Stimulated activated CD4-positive, alpha-beta T cell treated with anti-CD3 and anti-CD28 coated beads, TNF-alpha, amount 100 ng/mL, for 1 hour (primary cell): Measurements from ENCODE around the gene PRDX2.

Experiments used
- DNase-seq, 3 donors: peaks; one replicate each; pipeline ENCODE4 v3.0.0-alpha.2; 2020; ENCODE audit warnings: low read depth in 3 of 3, low spot score in 1 of 3

Gene PRDX2

DNA sequence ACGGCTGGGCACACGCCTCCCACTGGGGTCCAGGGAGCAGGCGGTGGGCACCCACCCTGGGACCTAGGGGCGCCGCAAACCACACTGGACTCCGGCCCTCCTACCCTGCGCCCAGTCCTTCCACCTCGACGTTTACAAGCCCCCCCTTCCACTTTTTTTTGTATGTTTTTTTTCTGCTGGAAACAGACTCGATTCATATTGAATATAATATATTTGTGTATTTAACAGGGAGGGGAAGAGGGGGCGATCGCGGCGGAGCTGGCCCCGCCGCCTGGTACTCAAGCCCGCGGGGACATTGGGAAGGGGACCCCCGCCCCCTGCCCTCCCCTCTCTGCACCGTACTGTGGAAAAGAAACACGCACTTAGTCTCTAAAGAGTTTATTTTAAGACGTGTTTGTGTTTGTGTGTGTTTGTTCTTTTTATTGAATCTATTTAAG is 8.7 kb downstream of the PRDX2 start:
- DNase-seq, result no peak

DNA sequence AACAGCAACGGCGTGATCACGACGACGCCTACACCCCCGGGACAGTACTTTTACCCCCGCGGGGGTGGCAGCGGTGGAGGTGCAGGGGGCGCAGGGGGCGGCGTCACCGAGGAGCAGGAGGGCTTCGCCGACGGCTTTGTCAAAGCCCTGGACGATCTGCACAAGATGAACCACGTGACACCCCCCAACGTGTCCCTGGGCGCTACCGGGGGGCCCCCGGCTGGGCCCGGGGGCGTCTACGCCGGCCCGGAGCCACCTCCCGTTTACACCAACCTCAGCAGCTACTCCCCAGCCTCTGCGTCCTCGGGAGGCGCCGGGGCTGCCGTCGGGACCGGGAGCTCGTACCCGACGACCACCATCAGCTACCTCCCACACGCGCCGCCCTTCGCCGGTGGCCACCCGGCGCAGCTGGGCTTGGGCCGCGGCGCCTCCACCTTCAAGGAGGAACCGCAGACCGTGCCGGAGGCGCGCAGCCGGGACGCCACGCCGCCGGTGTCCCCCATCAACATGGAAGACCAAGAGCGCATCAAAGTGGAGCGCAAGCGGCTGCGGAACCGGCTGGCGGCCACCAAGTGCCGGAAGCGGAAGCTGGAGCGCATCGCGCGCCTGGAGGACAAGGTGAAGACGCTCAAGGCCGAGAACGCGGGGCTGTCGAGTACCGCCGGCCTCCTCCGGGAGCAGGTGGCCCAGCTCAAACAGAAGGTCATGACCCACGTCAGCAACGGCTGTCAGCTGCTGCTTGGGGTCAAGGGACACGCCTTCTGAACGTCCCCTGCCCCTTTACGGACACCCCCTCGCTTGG is 9.3 kb downstream of the PRDX2 start:
- peak in 2 of 3 donors; percentile 51 to 61 for DNase-seq

DNA sequence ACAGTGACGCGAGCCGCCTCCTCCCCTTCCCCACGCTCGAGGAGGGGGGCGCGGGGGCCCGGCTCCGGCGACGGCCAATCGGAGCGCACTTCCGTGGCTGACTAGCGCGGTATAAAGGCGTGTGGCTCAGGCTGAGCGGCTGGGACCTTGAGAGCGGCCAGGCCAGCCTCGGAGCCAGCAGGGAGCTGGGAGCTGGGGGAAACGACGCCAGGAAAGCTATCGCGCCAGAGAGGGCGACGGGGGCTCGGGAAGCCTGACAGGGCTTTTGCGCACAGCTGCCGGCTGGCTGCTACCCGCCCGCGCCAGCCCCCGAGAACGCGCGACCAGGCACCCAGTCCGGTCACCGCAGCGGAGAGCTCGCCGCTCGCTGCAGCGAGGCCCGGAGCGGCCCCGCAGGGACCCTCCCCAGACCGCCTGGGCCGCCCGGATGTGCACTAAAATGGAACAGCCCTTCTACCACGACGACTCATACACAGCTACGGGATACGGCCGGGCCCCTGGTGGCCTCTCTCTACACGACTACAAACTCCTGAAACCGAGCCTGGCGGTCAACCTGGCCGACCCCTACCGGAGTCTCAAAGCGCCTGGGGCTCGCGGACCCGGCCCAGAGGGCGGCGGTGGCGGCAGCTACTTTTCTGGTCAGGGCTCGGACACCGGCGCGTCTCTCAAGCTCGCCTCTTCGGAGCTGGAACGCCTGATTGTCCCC is 10.1 kb downstream of the PRDX2 start, which contains the start of gene JUNB:
Gene JUNB (plus strand): TSS at position 142 of the 706 bp plus-strand sequence. CDS start 286 bp downstream, at position 428.
- DNase-seq, result peak; percentile 93 to 99 (median 98)

DNA sequence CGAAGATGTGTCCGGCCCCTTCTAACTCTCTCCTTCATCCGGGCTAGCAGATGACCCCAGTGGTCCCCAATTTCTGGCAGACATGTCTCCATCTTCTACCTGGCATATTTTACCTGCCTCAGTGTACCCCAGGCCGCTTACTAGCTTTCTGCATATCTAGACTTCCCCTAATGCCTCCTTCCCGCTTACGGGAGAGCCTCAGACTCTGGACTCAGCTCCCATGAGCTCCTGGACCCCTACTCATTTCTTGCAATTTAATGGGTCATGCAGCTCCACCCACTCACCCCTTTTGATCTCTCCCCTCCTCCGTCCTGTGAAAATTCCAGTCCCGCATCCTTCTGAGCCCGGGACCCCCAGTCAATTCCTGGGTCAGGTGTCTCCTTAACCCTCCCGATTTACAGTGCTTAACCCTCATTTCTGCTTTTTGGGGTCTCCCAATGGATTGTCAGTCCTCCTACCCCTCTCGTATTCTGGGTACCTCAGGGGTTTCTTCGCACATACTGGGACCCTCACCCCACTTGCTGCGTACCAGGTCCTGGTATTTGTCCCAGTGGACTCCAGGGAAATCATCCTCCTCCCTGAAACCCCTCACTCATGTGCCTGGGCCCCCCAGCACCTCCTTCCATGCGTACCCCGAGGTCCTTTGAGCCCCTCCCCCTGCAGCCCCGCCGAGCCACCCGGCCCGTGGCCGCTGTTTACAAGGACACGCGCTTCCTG is 10.8 kb downstream of the PRDX2 start:
- no peak for DNase-seq

DNA sequence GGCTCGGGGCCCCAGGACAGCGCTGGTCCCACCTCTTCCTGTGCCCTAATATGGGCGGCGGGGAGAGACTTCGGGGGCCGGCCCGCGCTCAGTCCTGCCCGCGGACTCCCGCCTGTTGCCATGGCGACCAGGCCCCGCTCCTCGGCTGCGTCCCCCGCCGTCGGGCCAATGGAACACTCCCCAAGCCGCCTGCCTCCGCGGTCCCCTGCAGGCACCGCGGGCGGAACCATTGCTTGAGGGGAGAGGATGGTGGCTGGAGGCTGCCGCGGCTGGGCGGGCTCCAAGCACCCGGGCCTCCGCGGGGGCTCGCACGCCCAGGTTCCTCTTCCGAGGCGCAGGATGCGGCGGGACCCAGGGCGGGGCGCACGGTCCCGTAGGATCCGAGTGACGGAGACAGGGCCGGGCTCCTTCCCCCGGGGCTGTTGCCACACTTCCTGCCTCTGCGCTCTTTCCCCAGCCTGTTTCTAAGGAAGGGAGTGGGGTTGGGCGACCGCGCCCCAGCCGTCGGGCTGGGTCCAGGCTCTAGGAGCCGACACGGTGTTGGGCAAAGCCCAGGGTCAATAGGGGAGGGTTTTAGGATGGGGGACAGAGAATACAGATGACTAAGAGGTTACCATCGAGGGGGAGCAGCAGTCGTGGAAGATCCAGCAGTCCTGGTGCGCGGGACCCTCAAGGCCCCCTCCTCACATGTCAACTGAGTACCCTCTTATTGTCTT is 11.5 kb downstream of the PRDX2 start:
- DNase-seq, result peak; percentile 68 to 87 (median 81)

DNA sequence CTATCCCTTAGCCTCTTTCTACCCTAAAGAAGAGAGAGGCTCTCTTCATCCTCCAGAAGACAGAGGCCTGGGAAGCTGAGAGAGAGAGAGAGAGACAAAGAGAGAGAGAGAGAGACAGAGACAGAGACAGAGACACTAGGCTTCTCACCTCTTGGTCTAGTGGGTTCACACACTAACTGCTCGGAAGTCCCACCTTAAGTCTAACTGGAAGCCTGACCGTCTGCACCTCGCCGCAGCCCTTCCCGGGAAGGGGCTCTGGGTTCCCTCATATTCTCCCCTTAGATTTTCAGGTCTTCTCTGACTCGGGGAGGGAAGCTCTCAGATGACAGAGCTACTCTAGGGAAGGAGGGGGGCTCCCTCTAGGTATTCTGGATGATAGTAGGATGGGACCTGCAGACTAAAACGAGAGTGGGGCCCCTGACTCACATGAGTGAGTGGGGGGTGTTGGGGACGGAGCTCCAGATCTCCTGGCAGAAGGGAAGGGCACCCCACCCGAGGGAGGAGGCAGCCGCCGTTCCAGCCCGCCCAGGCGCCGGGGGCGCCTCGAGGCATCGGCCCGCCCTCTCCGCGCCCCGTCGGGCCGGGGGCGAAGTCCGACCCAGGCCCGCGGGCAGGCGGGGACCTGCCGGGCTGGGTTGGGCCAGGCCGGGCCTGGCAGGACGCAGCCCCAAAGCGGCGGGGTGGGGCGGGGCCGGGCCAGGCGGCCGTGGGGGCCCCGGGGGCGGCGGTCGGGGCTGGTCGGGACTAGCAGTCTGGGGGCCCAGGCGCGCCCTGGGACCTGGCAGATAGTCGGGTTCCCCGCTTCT is 12.3 kb downstream of the PRDX2 start:
- no peak for DNase-seq

DNA sequence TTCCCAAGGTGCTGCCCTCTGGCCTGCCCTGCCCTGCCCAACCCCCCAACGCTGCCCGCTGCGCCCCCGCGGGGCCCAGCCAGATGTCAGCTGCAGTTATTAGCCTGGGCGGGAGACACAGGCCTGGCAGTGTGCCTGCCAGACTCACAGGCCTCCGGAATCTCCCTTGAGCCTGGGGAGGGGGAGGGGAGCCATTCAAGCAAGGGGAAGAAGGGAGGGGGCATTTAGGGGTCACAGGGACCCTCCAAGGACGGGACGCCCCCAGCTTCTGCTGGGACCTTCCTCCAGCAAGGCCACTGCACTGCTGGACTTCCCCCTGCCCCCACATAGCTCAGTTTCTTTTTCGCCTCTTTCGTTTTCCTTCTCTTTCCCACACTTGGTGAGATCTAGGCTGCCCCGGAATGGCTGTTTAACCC is 12.9 kb downstream of the PRDX2 start:
- no peak for DNase-seq

DNA sequence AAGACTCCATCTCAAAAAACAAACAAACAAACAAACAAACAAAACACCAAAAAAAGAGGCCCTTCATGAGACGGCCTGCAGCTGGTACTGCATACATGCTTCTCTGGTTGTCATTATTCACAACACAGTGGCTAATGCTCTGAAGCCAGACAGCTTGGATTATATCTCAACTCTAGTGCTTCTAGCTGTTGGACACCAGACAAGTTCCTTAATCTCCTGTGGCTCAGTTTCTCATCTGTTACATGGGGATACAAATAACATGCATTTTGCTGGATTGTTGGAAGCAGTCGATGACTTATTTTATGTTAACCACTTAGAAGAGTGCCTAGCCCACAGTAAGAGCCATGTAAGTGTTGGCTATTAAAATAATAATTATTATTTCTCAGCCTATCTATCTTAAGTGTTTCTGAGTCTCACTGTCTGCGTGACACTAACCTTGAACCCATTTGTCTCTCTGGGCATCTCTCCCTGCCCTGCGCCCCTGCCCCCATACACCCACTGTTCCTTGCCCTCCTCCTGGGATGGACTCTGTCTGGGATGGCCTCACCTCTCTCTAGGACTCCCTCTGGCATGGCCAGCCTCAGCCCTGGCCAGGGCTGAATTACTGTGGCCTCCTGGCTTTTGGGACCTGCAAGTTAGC is 13.4 kb downstream of the PRDX2 start:
- no peak for DNase-seq

DNA sequence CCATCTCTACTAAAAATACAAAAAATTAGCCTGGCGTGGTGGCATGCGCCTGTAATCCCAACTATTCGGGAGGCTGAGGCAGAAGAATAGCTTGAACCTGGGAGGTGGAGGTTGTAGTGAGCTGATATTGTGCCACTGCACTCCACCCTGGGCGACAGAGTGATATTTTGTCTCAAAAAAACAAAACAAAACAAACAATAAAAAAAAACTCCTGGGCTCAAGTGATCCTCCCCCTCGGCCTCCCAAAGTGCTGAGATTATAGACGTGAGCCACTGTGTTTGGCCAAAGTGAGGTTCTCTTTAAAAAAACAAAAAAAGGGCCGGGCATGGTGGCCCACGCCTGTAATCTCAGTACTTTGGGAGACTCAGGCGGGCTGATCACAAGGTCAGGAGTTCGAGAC is 14.1 kb downstream of the PRDX2 start:
- no peak for DNase-seq

DNA sequence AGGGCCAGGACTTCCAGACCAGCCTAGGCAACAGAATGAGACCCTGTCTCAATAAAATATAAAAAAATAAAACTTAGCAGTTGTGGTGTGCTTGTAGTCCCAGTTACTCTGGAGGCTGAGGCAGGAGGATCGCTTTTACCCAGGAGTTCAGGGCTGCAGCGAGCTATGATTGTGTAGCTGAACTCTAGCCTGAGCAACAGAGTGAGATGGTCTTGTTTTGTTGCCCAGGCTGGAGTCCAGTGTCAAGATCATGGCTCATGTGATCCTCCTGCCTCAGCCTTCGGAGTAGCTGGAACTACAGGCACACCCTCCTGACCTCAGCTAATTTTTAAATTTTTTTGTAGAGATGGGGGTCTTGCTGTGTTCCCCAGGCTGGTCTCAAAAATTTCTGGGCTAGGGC is 14.6 kb downstream of the PRDX2 start:
- no peak for DNase-seq

DNA sequence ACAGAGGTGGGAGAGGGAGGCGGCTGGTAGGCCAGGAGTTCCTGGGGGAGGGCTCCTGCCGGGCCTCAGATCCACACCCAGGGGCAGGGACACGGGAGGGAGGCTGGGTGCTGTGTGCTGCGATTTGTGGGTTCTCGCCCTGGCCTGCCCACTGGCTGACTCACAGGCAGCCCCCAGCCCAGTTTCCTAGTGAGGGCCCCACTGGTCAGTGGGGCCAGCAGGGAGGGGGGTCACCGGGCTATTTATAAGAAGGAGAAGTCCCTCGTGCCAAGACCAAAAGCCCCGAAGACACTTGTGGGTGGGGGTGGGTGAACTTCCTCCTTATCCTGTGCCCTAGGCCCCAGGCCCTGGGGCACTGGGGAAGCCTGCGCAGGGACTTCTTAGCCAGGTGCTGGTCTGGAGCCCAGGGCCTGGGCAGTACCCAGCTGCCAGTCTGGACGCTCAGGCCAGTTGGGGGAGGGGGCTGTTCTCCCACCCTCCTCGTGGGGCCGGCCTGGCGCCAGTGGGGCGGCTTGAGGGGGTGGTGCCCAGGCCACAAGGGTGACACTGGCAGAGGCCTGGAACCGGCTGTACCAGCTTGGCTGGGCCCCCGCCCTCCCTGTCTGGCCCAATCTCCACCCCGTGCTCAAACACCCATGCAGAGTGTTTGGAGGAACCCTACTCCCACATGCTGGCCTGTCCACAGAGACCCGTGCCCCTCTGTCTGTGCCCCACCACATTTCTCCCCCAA is 15.3 kb downstream of the PRDX2 start:
- no peak for DNase-seq

DNA sequence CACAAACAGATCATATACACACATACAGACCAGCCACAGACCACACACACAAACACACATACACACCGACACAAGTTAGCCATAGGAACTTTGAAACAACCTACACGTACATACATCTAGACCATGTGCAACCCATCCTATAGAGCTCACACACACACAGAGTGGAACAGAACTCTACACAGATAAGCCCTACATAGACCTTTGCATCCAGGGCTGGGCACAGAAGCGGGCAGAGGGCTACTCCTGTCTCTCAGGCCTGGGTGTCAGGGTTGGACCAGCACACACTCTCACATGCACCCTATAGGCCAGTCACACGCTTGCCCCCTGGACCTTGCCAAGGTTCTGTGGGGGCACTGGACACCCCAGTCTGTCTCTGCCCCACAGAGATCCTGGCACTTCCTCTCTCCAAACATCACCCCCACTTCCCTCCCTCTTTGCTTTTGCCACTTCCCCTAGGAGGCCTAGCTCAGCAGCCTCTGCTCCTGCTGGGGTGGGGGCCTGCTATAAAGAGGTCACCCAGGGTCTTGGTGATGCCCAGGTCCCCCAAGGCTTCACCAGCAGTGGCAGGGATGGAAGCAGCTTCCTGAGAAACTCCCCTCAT is 16.1 kb downstream of the PRDX2 start:
- no peak for DNase-seq

DNA sequence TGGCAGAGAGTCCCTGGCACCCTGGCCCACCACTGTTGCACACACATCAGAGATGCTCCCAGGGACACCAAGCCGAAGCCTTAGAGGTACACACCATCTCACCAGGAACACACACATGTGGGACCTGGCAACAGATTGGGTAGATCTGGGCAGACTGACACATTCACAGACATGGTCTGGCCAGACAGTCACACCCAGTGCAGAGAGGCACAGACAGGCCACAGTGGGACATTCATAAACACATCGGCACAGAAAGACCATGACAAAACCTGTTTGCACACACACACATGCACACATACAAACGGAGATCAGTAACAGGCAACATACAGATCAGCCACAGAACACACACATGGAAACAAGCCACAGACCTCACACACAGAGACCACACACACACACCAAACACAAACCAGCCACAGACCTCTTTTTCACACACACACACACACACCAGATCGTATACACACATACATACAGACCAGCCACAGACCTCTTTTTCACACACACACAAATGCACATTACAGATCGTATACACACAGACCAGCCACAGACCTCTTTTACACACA is 16.6 kb downstream of the PRDX2 start:
- no peak for DNase-seq

DNA sequence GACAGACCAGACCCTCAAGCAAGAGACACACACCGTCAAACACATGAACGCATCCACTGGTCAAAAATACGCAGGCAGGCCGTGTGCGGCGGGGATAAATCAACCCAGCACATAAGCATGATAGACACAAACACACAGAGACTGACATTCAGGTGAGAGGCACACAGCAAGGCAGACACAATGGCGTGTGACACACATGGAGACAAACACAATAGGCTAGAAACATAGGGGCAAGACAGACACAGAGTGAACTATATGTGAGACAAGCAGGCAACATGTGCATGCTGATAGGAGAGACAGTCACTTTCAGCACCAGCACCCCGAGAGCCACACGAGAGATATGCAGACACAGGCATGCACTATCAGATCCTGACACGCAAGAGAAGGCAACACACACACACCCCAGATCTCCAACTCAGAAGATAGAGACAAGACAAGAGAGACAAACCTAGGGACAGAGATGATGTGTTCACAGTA is 17.2 kb downstream of the PRDX2 start:
- DNase-seq, result no peak

DNA sequence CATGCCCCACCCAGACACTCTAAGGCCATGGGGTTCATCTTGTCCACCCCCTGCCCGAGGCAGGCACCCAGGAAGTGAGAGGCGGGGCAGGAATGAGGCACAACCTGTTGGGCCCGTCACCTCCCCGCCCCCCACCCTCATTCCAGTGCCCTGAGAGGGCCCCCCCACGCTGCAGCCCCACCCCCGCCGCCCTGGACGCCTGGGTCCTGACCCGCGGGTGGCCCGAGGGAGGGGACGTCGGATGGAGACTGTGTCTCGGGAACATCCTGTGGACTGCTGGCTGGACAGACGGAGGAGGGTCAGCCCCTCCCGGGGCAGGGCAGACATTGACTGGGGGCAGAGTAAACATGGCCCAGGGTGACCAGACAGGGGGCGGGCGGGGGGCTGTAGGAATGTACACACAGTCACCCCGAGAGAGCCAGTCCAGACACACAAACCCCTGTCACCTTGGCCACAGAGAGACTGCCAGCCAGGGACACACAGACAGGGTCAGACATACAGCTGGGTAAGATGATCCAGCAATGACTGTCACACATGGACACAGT is 17.7 kb downstream of the PRDX2 start:
- no peak for DNase-seq

DNA sequence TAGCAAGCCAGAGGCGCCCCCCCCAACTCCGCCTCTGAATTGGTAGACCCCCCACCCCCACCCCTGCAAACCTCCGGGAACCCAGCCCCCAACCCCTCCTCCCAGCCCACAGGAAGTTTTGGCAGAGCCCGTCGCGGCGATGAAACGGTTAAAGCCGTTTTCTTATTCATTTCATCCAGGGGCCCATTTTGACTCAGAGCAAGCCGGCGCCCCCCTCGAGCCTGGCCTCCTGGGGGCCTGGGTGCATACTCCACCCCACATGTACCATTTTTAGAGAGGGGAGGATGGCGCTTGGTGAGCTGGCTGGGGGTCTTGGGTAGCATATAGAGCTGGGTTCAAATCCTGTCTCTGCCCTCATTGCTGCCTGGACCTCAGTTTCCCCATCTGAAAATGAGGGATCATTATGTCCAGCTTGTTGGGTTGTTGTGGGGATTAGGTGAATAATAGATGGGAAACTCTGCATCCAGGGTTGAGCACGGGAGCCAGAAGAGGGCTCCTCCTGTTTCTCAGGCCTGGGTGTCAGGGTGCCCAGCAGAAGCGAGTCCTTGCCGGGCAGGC is 18.2 kb downstream of the PRDX2 start:
- DNase-seq, result peak in 1 of 3 donors; percentile 33

DNA sequence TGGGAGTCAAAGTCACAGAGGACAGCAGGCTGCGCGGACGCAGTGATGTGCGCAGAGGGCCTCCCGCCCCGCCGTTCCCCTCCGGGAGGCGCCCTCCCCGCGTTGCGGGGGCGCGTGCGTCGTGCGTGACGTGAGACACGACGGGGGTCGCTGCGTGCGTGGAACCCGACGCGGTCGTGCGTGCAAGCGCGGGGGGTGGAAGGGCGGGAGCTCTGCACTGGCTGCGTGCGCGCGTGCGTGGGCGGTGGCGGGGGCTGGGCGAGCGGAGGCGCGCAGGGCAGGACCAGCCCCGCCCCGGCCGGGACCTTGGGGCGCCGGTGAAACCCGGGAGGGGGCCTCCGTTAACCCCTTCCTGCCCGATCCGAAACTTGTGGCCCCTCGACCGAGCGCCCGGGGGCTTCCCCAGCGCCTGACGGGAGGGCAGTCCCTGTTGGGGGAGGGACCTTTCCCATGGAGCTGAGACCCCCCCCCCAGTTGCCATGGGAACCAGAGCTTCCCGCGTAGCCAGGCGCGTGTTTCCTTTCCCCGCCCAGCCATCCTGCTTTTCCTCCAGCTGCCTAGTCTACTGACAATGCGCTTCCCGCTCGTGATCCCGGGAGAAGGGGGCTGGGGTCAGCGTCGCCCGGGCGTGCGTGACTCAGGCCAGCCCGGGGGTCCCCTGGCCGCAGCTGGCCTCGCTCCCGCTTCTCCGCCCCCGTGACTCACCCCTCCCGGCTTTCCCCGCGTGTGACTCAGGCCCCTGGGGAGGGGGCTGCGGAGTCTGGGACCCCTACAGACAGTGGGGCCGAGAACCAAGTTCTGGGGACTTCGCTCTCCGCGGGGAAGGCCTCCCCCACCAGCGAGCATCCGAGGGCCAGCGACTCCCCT is 18.9 kb downstream of the PRDX2 start:
- DNase-seq, result peak; percentile 76 to 83 (median 81)
